Prostate gland (tissue), 2 donors: ENCODE data around the gene LSM4. TPM values are rescaled to one million over a fixed set of nuclear protein-coding genes. Genes with fewer than 3 reads are reported as not detected.
"Not testable (repeated sequence)": the region's sequence is repeated elsewhere in the genome, so short reads cannot be mapped to it uniquely, and the experiment has no call there.

Experiments
- DNase-seq: peaks from one replicate; pipeline ENCODE4 v3.0.0-alpha.2; 2019; ENCODE audit warnings: low spot score
- H3K27ac ChIP-seq, 2 donors: fragments of 200-600 bp; sonication (generic); 2 replicates each; pipeline ENCODE4 v1.5.1; 2017 to 2019
- H3K27me3 ChIP-seq: fragments of 200-600 bp; sonication (generic); replicated peaks from 2 replicates; pipeline ENCODE4 v1.5.1; 2019; ENCODE audit not compliant: insufficient read depth
- H3K36me3 ChIP-seq, 2 donors: fragments of 200-600 bp; sonication (generic); 1 replicate in 1 of 2; 2 replicates in 1 of 2; pipeline versions ENCODE4 v1.5.1 to v1.8.1; 2017 to 2019
- H3K4me1 ChIP-seq: fragments of 200-600 bp; sonication (generic); replicated peaks from 2 replicates; pipeline ENCODE4 v1.5.1; 2019
- H3K4me3 ChIP-seq, 2 donors: fragments of 200-600 bp; sonication (generic); 2 replicates each; pipeline ENCODE4 v1.5.1; 2017 to 2019
- H3K9me3 ChIP-seq: fragments of 200-600 bp; sonication (generic); 2 replicates; pipeline ENCODE4 v1.5.1; 2017
- POLR2A ChIP-seq: fragments of 450-650 bp; IDR thresholded peaks from one replicate; pipeline ENCODE4 v1.6.1; 2016; ENCODE audit warnings: antibody characterized with exemption, mild to moderate bottlenecking
- POLR2AphosphoS5 ChIP-seq: sonication (generic); formaldehyde crosslinking; IDR thresholded peaks from one replicate; pipeline ENCODE4 v1.6.1; 2017; ENCODE audit warnings: antibody characterized with exemption
- WGBS: methylation state at CpG from one replicate; pipeline ENCODE4 v1.1.5; 2018; 5-methylcytosine and 5-hydroxymethylcytosine counted together
- intact Hi-C: fragments of 100-400 bp; cut with DNase I; formaldehyde crosslinking; loops from one replicate; pipeline ENCODE4 v1.14.2; 2022
- total RNA-seq, 2 donors: library from RNA; depleted of rRNA; stranded (reverse); fragments of >200 nt; gene quantifications; one replicate each; pipeline ENCODE4 v1.1.0, GENCODE V29; 2016
- TF ChIP-seq, protein P1 (sequence below), 4 experiments: fragments of 200-600 bp in 2 of 4; fragments of 450-650 bp in 2 of 4; sonication (generic) in 2 of 4; IDR thresholded peaks; 1 replicate in 3 of 4; 2 replicates in 1 of 4; pipeline ENCODE4 v1.5.1; 2016 to 2019; ENCODE audit warnings: antibody characterized with exemption in 4 of 4, mild to moderate bottlenecking in 2 of 4, moderate library complexity in 2 of 4

The LSM4 gene
- total RNA-seq, 2 donors from 2014 or later: 157 to 215 TPM

DNA sequence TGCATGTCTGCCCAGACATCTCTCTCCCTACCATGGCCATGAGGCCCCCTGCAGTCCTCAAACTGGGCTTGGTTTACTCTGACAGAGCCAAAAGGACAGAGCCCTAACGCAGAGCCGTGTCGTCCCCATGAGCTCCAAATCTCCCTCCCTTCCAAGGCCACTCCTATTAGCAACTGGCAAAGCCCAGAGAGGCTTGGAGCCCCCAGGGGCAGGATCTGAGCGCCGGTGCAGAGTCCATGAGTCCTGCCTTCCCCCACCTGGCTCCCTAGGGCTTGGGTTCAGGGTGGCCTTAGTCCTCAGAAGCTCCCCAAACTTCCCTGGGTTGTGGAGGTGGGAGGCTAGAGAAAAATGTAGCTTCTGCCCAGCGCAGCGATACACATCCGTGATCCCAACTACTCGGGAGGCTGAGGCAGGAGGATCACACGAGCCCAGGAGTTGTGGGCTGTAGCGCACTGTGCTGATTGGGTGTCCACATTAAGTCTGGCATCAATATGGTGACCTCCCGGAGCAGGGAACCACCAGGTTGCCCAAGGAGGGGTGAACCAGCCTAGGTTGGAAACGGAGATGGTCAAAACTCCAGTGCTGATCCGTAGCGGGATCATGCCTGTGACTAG lies 10.1 kb upstream of the LSM4 start:
- no peaks in the 10 kb centered on the region for H3K9me3 ChIP-seq
- no peak overlapping the region for H3K4me3 ChIP-seq
- H3K36me3 ChIP-seq: no peaks in the 10 kb centered on the region
- H3K27ac ChIP-seq: no peak overlapping the region
- no peaks in the 10 kb centered on the region for H3K4me1 ChIP-seq
- TF ChIP-seq POLR2A (no peak), POLR2AphosphoS5 (no peak)
- TF ChIP-seq, protein P1, sequence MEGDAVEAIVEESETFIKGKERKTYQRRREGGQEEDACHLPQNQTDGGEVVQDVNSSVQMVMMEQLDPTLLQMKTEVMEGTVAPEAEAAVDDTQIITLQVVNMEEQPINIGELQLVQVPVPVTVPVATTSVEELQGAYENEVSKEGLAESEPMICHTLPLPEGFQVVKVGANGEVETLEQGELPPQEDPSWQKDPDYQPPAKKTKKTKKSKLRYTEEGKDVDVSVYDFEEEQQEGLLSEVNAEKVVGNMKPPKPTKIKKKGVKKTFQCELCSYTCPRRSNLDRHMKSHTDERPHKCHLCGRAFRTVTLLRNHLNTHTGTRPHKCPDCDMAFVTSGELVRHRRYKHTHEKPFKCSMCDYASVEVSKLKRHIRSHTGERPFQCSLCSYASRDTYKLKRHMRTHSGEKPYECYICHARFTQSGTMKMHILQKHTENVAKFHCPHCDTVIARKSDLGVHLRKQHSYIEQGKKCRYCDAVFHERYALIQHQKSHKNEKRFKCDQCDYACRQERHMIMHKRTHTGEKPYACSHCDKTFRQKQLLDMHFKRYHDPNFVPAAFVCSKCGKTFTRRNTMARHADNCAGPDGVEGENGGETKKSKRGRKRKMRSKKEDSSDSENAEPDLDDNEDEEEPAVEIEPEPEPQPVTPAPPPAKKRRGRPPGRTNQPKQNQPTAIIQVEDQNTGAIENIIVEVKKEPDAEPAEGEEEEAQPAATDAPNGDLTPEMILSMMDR (IDR thresholded peaks at IDR 0.05): no peak
- no peak for DNase-seq
- H3K27me3 ChIP-seq: no peaks in the 10 kb centered on the region
- 88% methylated on average over 15 of the region's 15 CpGs for WGBS
- intact Hi-C loops: no loop called here

DNA sequence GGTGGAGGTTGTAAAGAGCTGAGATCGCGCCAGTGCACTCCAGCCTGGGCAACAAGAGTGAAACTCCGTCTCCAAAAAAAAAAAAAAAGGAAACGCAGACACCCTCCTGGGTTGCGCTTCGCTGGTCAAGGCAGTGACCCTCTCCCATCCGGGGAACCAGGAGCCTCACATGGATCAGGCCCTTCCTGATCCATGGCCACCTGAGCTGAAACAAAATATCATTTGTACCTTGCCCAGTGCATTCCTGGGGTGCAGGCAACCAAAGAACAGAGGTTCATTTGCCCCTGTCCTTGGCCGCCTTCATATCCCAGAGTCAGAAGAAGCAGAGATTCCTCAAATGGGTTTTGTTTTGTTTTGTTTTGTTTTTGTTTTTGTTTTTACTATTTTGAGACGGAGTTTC lies 8.0 kb upstream of the LSM4 start:
- Histone ChIP-seq H3K4me3 (no peak overlapping the region), H3K27ac (no peak overlapping the region), H3K36me3 (no peaks in the 10 kb centered on the region), H3K4me1 (no peaks in the 10 kb centered on the region), H3K27me3 (no peaks in the 10 kb centered on the region), H3K9me3 (no peaks in the 10 kb centered on the region)
- intact Hi-C loops: no loop called here
- no peak for DNase-seq
- 92% methylated on average over 9 of the region's 9 CpGs for WGBS
- TF ChIP-seq POLR2A (no peak), POLR2AphosphoS5 (no peak)
- TF ChIP-seq, protein P1 (IDR thresholded peaks at IDR 0.05): no peak

DNA sequence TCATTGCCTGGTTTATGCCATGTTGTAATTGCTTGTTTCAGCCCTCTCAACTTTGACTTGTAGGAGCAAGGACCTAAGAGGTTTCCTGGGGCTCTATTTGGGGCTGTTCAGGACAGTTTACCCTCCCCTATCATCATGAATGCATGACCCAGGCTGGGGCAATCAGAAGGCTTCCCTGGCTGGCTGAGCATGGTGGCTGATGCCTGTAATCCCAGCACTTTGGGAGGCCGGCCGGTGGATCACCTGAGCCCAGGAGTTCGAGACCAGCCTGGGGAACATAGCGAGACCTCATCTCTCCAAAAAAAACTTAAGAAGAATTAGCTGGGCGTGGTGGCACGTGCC lies 6.1 kb upstream of the LSM4 start:
- no peaks in the 10 kb centered on the region for H3K4me1 ChIP-seq
- no peaks in the 10 kb centered on the region for H3K36me3 ChIP-seq
- no peaks in the 10 kb centered on the region for H3K27me3 ChIP-seq
- TF ChIP-seq POLR2A: no peak
- TF ChIP-seq, protein P1 (IDR thresholded peaks at IDR 0.05): no peak
- peak overlapping the region in 1 of 2 donors; percentile 3 for H3K4me3 ChIP-seq
- no peaks in the 10 kb centered on the region for H3K9me3 ChIP-seq
- H3K27ac ChIP-seq: peak overlapping the region; percentile 60 to 63
- 57% methylated on average over 6 of the region's 6 CpGs for WGBS
- DNase-seq: no peak
- intact Hi-C loops: no loop called here

DNA sequence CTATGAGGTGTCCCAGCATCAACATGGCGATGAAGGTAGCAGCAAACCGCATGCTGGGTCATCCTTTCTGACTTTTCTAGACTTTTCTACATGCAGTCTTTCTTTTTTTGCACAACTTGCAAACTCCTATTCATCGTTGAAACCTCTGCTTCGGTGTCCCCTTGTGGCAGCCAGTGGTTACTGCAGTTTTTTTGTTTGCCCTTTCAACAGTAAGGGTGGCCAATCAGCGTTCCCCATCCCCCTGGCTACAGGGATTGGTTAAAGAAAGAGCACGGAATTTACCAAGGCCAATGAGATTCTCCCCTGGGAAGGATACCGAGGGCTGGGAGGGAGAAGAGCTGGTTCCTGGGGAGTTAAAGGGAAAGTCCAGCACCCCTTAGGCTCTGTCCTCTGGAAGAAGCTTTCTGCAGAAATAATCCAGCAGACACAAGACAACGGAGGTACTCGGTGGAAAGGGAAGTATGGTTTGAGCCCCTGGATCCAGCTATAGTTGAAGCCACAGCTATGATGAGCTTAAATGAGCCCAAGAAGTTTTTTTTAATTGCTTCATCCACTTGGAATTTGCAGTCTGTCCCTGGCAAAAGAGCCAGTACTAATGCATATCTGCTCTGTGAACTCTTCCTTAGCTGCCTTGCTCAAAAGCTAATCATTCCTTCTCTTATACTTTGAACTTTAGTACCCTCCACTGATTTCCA lies 5.6 kb upstream of the LSM4 start:
- Histone ChIP-seq H3K27me3 (no peaks in the 10 kb centered on the region), H3K27ac (peak overlapping the region; percentile 60 to 63), H3K36me3 (no peaks in the 10 kb centered on the region), H3K4me3 (peak overlapping the region in 1 of 2 donors; percentile 3), H3K9me3 (no peaks in the 10 kb centered on the region), H3K4me1 (peaks cover 1% of the 10 kb centered on the region)
- 6% methylated on average over 9 of the region's 9 CpGs for WGBS
- TF ChIP-seq, protein P1 (IDR thresholded peaks at IDR 0.05): peak; percentile 97 to 100 (median 98)
- TF ChIP-seq POLR2A: peak; percentile 77
- peak; percentile 100 for TF ChIP-seq POLR2AphosphoS5
- DNase-seq: peak; percentile 95
- intact Hi-C loops: loop anchor here (1.0 kb wide), 1 partner anchor 49 kb away; no protein-coding TSS in a partner anchor

DNA sequence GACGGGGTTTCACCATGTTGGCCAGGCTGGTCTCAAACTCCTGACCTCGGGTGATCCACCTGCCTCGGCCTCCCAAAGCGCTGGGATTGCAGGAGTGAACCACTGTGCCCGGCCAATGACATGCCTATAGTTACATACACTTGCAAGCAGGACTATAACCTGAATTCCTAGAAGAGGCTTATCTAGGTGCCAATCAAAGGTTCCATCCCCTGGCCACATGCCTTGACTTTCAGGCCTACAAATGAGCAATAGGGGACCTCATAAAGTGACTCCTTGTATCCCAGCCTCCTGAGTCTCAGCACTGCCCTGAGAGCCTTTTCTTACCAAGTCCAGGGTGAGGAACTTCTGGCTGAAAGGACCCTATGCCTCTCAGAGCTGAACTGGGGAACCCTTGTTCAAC lies 3.9 kb upstream of the LSM4 start:
- Histone ChIP-seq H3K4me1 (peaks cover 11% of the 10 kb centered on the region), H3K27me3 (no peaks in the 10 kb centered on the region), H3K4me3 (no peak overlapping the region), H3K9me3 (no peaks in the 10 kb centered on the region), H3K36me3 (no peaks in the 10 kb centered on the region), H3K27ac (no peak overlapping the region)
- DNase-seq: no peak
- intact Hi-C loops: no loop called here
- TF ChIP-seq, protein P1 (IDR thresholded peaks at IDR 0.05): no peak
- no peak for TF ChIP-seq POLR2AphosphoS5
- no peak for TF ChIP-seq POLR2A
- WGBS: 97% methylated on average over 5 of the region's 5 CpGs

DNA sequence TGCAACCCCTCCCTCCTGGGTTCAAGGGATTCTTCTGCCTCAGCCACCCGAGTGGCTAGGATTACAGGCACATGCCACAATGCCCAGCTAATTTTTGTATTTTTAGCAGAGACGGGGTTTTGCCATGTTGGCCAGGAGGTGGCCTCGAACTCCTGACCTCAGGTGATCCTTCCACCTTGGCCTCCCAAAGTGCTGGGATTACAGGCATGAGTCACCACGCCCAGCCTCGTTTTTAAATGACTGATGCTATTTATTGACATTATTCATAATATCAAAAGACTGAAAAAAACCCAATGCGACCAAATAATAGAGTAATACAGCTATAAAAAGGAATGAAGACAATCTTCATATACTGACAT lies 1.5 kb upstream of the LSM4 start:
- peak overlapping the region; percentile 90 for H3K27ac ChIP-seq
- WGBS: 56% methylated on average over 6 of the region's 6 CpGs
- intact Hi-C loops: loop anchor here (5.0 kb wide), 1 partner anchor 122 kb away; the partner anchor contains the start of gene RAB3A
- H3K36me3 ChIP-seq, H3K9me3 ChIP-seq, H3K27me3 ChIP-seq, DNase-seq, H3K4me3 ChIP-seq: not testable (repeated sequence)
- H3K4me1 ChIP-seq: peaks cover 14% of the 10 kb centered on the region
